Suprapubic skin (tissue), 4 donors: Measurements from ENCODE around the gene PER1. TPM values are rescaled to one million over a fixed set of nuclear protein-coding genes. Genes with fewer than 3 reads are reported as not detected.

ENCODE experiments used
- DNase-seq, 2 donors: peaks; one replicate each; pipeline ENCODE4 v3.0.0-alpha.2; 2019; ENCODE audit warnings: low spot score in 2 of 2
- H3K27ac ChIP-seq: fragments of 200-600 bp; sonication (generic); one replicate; pipeline ENCODE4 v1.5.1; 2019
- H3K27me3 ChIP-seq: fragments of 200-600 bp; sonication (generic); one replicate; pipeline ENCODE4 v1.5.1; 2019
- H3K36me3 ChIP-seq: fragments of 200-600 bp; sonication (generic); one replicate; pipeline ENCODE4 v1.5.1; 2019
- H3K4me1 ChIP-seq: fragments of 200-600 bp; sonication (generic); one replicate; pipeline ENCODE4 v1.5.1; 2019
- H3K4me3 ChIP-seq: fragments of 200-600 bp; sonication (generic); one replicate; pipeline ENCODE4 v1.5.1; 2019; ENCODE audit warnings: mild to moderate bottlenecking
- H3K9me3 ChIP-seq: fragments of 200-600 bp; sonication (generic); one replicate; pipeline ENCODE4 v1.5.1; 2019
- EP300 ChIP-seq: sonication (generic); formaldehyde crosslinking; IDR thresholded peaks from one replicate; pipeline ENCODE4 v1.6.1; 2017; ENCODE audit warnings: antibody characterized with exemption
- POLR2A ChIP-seq, 2 donors: fragments of 450-650 bp; IDR thresholded peaks; one replicate each; pipeline ENCODE4 v1.6.1; 2017; ENCODE audit warnings: antibody characterized with exemption in 2 of 2, mild to moderate bottlenecking in 2 of 2, moderate library complexity in 2 of 2
- POLR2AphosphoS5 ChIP-seq, 3 donors: sonication (generic); formaldehyde crosslinking; IDR thresholded peaks; one replicate each; pipeline ENCODE4 v1.6.1; 2017; ENCODE audit warnings: antibody characterized with exemption in 3 of 3
- WGBS: methylation state at CpG from one replicate; pipeline ENCODE4 v1.1.5; 2018; 5-methylcytosine and 5-hydroxymethylcytosine counted together
- total RNA-seq, 4 donors: library from RNA; depleted of rRNA; stranded (reverse); fragments of >200 nt; gene quantifications; one replicate each; pipeline ENCODE4 v1.1.0, GENCODE V29; 2016
- TF ChIP-seq, protein P1 (sequence below), 2 donors: fragments of 200-600 bp in 1 of 2; fragments of 450-650 bp in 1 of 2; sonication (generic) in 1 of 2; IDR thresholded peaks; one replicate each; pipeline ENCODE4 v1.5.1; 2016 to 2019; ENCODE audit warnings: antibody characterized with exemption in 2 of 2, mild to moderate bottlenecking in 1 of 2, moderate library complexity in 1 of 2

The PER1 gene
- total RNA-seq, 4 donors from 2014 or later = 272 to 655 (median 330) TPM

GRCh38 chr17:8105957-8106398 is 46.2 kb downstream of the PER1 start:
- Histone ChIP-seq H3K27me3 (peaks cover 24% of the 10 kb centered on the region), H3K27ac (no peak overlapping the region), H3K9me3 (no peaks in the 10 kb centered on the region), H3K4me3 (no peak overlapping the region), H3K36me3 (no peaks in the 10 kb centered on the region), H3K4me1 (peaks cover 28% of the 10 kb centered on the region)
- no peak for DNase-seq
- whole genome bisulfite sequencing = 48% methylated on average over 5 of the region's 5 CpGs
- TF ChIP-seq POLR2AphosphoS5 (IDR thresholded peaks at IDR 0.05) (no peak), EP300 (no peak), POLR2A (IDR thresholded peaks at IDR 0.05) (no peak)
- TF ChIP-seq, protein P1, sequence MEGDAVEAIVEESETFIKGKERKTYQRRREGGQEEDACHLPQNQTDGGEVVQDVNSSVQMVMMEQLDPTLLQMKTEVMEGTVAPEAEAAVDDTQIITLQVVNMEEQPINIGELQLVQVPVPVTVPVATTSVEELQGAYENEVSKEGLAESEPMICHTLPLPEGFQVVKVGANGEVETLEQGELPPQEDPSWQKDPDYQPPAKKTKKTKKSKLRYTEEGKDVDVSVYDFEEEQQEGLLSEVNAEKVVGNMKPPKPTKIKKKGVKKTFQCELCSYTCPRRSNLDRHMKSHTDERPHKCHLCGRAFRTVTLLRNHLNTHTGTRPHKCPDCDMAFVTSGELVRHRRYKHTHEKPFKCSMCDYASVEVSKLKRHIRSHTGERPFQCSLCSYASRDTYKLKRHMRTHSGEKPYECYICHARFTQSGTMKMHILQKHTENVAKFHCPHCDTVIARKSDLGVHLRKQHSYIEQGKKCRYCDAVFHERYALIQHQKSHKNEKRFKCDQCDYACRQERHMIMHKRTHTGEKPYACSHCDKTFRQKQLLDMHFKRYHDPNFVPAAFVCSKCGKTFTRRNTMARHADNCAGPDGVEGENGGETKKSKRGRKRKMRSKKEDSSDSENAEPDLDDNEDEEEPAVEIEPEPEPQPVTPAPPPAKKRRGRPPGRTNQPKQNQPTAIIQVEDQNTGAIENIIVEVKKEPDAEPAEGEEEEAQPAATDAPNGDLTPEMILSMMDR (IDR thresholded peaks at IDR 0.05) = no peak

- Histone ChIP-seq H3K27me3 (peaks cover 16% of the 10 kb centered on the region), H3K27ac (no peak overlapping the region), H3K4me1 (peaks cover 23% of the 10 kb centered on the region), H3K4me3 (no peak overlapping the region), H3K36me3 (no peaks in the 10 kb centered on the region), H3K9me3 (no peaks in the 10 kb centered on the region)
- DNase-seq = no peak
- TF ChIP-seq POLR2AphosphoS5 (IDR thresholded peaks at IDR 0.05) = no peak
- TF ChIP-seq, protein P1 (IDR thresholded peaks at IDR 0.05) = no peak
- no peak for TF ChIP-seq POLR2A (IDR thresholded peaks at IDR 0.05)
- no peak for TF ChIP-seq EP300
- 67% methylated on average over 8 of the region's 8 CpGs for WGBS
These were observed 47.3 kb downstream of the PER1 start for GRCh38 chr17:8104911-8105310.

DNA sequence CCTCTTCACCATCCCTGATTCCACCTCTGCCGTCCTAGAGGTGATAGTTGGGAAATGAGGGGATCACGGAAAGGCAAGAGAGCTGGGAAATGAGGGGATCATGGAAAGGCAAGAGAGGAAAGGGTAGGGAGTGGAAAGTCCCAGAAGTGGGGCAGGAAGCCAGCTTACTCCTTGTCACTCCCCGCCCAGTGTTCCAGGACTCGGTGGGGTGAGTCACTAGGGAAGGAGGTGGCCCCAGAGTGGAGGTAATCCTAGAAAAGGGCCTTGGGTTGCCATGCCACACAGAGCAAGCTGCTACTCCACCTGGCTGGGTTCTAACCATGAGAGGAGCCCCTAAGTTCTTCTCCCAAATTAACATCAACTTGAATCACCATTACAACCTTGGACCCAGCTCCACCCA is 48.7 kb downstream of the PER1 start:
- Histone ChIP-seq H3K9me3 (no peaks in the 10 kb centered on the region), H3K36me3 (no peaks in the 10 kb centered on the region), H3K4me3 (no peak overlapping the region), H3K4me1 (peaks cover 18% of the 10 kb centered on the region), H3K27me3 (peaks cover 3% of the 10 kb centered on the region), H3K27ac (no peak overlapping the region)
- no peak for DNase-seq
- TF ChIP-seq, protein P1 (IDR thresholded peaks at IDR 0.05) = no peak
- TF ChIP-seq POLR2A (IDR thresholded peaks at IDR 0.05) (no peak), POLR2AphosphoS5 (IDR thresholded peaks at IDR 0.05) (no peak)
- 67% methylated on average over 4 of the region's 4 CpGs for WGBS

DNA sequence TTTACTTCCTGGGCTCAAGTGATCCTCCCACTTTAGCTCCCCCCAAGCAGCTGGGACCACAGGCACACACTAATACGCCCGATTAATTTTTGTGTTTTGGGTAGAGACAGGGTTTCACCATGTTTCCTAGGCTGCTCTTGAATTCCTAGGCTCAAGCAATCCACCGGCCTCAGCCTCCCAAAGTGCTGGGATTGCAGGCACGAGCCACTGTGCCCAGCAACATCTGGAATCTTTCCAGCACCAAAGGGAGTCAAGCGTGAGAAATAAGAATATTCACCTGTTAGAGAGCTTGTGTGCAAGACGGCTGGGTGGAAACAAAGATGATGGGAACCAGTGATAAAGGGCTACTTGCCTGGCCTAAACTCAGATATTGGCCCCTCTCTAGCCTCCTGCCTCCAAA is 50.5 kb downstream of the PER1 start:
- no peak for DNase-seq
- H3K36me3 ChIP-seq = no peaks in the 10 kb centered on the region
- WGBS = 83% methylated on average over 6 of the region's 6 CpGs

DNA sequence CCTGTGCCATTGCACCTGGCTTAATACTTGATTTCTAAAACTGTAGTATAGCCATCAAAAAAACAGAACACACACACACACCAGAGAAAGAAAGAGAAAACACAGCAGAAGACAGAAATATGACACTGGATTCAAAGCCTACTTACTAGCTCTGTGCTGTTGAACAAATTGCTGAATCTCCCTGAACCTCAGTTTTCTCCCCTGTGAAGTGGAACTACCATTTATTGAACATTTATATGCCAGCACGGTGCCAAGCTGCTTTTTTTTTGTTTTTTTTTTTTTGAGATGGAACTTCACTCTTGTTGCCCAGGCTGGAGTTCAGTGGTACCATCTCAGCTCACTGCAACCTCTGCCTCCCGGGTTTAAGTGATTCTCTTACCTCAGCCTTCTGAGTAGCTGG is 51.4 kb downstream of the PER1 start:
- H3K4me3 ChIP-seq = no peak overlapping the region
- no peaks in the 10 kb centered on the region for H3K36me3 ChIP-seq
- peaks cover 10% of the 10 kb centered on the region for H3K4me1 ChIP-seq
- no peak for DNase-seq
- no peaks in the 10 kb centered on the region for H3K9me3 ChIP-seq
- WGBS = 81% methylated on average over 2 of the region's 2 CpGs
- H3K27me3 ChIP-seq = no peaks in the 10 kb centered on the region
- no peak overlapping the region for H3K27ac ChIP-seq
- TF ChIP-seq, protein P1 (IDR thresholded peaks at IDR 0.05) = no peak
- no peak for TF ChIP-seq POLR2A (IDR thresholded peaks at IDR 0.05)
- no peak for TF ChIP-seq POLR2AphosphoS5 (IDR thresholded peaks at IDR 0.05)
- no peak for TF ChIP-seq EP300

More for the DNA sequence above, 50.5 kb downstream of the PER1 start:
- H3K4me1 ChIP-seq = peaks cover 18% of the 10 kb centered on the region
- H3K27me3 ChIP-seq = no peaks in the 10 kb centered on the region
- no peaks in the 10 kb centered on the region for H3K9me3 ChIP-seq
- TF ChIP-seq, protein P1 (IDR thresholded peaks at IDR 0.05) = no peak
- TF ChIP-seq POLR2AphosphoS5 (IDR thresholded peaks at IDR 0.05) (no peak), EP300 (no peak), POLR2A (IDR thresholded peaks at IDR 0.05) (no peak)
- H3K4me3 ChIP-seq = no peak overlapping the region
- no peak overlapping the region for H3K27ac ChIP-seq
